HCT116 (cell line): ENCODE results near the gene CELF2. TPM values are rescaled to one million over a fixed set of nuclear protein-coding genes. Genes with fewer than 3 reads are reported as not detected.

Source experiments
- ATAC-seq: fragments of 200-7000 bp; cut with Tn5 transposase; 2 replicates; pipeline ENCODE4 v1.9.1; 2020; ENCODE audit warnings: mild to moderate bottlenecking, moderate library complexity
- BruUV-seq: library from RNA; stranded (reverse); fragments of 400-500 nt; replicated peaks from 2 replicates; lab custom pipeline; 2021; lab: Mats Ljungman, UMichigan
- CTCF ChIA-PET: fragments of 300-600 bp; sonication (Branson Sonifier 250); formaldehyde crosslinking; loops from one replicate; lab custom pipeline; 2021; ENCODE audit warnings: antibody characterized with exemption; lab: Charles Lee
- POLR2A ChIA-PET: fragments of 300-600, 350-600 bp; sonication (Branson Sonifier 250); formaldehyde crosslinking; loops from one replicate; lab custom pipeline; 2021; ENCODE audit warnings: antibody characterized with exemption; lab: Charles Lee
- RAD21 ChIA-PET, 2 experiments: fragments of 300-600 bp; sonication (Branson Sonifier 250); formaldehyde crosslinking; loops; one replicate each; lab custom pipeline; 2023; ENCODE audit warnings: low total read pairs in 2 of 2; ENCODE audit not compliant: uncharacterized antibody in 2 of 2, unreplicated experiment in 2 of 2, low non-redundant PET in 1 of 2; lab: Charles Lee
- DNase-seq: peaks from one replicate; pipeline ENCODE4 v3.0.0-alpha.2; 2010; ENCODE audit warnings: low read depth, low spot score
- H2AFZ ChIP-seq: fragments of 200-600 bp; shearing (Covaris generic), sonication (generic); 2 replicates; pipeline ENCODE4 v1.6.1; 2017; ENCODE audit warnings: low read depth, mixed run types, mixed read lengths, antibody characterized with exemption, low read length; ENCODE audit not compliant: poor library complexity, severe bottlenecking
- H3K27ac ChIP-seq: 2 replicates; pipeline ENCODE4 v1.5.1; 2012; ENCODE audit warnings: low read depth, low read length
- H3K27me3 ChIP-seq: fragments of 200-600 bp; sonication (generic); 2 replicates; pipeline ENCODE4 v1.6.1; 2016; ENCODE audit warnings: mixed run types, low read length, mixed read lengths; ENCODE audit not compliant: insufficient read depth
- H3K36me3 ChIP-seq, 2 experiments: fragments of 200-500 bp in 1 of 2; fragments of 200-600 bp in 1 of 2; sonication (Bioruptor generic) in 1 of 2; sonication (generic) in 1 of 2; 2 replicates each; pipeline versions ENCODE4 v1.5.1 to v1.6.1; 2014 to 2016; ENCODE audit warnings: low read length in 2 of 2, inconsistent platforms in 1 of 2, mixed read lengths in 1 of 2, mixed run types in 1 of 2; ENCODE audit not compliant: insufficient read depth in 2 of 2, control insufficient read depth in 1 of 2
- H3K4me1 ChIP-seq, 2 experiments: fragments of 200-600 bp in 1 of 2; sonication (generic) in 1 of 2; 2 replicates each; pipeline versions ENCODE4 v1.5.1 to v1.6.1; 2012 to 2017; ENCODE audit warnings: low read length in 2 of 2, inconsistent platforms in 1 of 2, mild to moderate bottlenecking in 1 of 2, mixed read lengths in 1 of 2, mixed run types in 1 of 2, moderate library complexity in 1 of 2; ENCODE audit not compliant: insufficient read depth in 2 of 2, control insufficient read depth in 1 of 2
- H3K4me2 ChIP-seq: fragments of 200-600 bp; sonication (generic); 2 replicates; pipeline ENCODE4 v1.6.1; 2017; ENCODE audit warnings: mixed run types, low read length, mixed read lengths
- H3K4me3 ChIP-seq, 2 experiments: fragments of 200-600 bp in 1 of 2; sonication (generic) in 1 of 2; replicated peaks in 1 of 2; 2 replicates each; pipeline ENCODE4 v1.5.1; 2011 to 2016; ENCODE audit warnings: low read length in 2 of 2, control low read depth in 1 of 2, low read depth in 1 of 2, mild to moderate bottlenecking in 1 of 2, mixed read lengths in 1 of 2, mixed run types in 1 of 2
- H3K79me2 ChIP-seq: fragments of 200-600 bp; sonication (generic); 2 replicates; pipeline ENCODE4 v1.6.1; 2017; ENCODE audit warnings: mild to moderate bottlenecking, mixed run types, low read length, moderate library complexity, mixed read lengths; ENCODE audit not compliant: insufficient read depth
- H3K9ac ChIP-seq: fragments of 200-600 bp; sonication (generic); 2 replicates; pipeline ENCODE4 v1.6.1; 2016; ENCODE audit warnings: low read length, mixed read lengths
- H3K9me2 ChIP-seq: fragments of 200-600 bp; sonication (generic), shearing (Covaris generic); 2 replicates; pipeline ENCODE4 v1.6.1; 2017; ENCODE audit warnings: mixed run types, mild to moderate bottlenecking, moderate library complexity; ENCODE audit not compliant: insufficient read depth
- H3K9me3 ChIP-seq, 2 experiments: fragments of 200-500 bp in 1 of 2; fragments of 200-600 bp in 1 of 2; sonication (Bioruptor generic) in 1 of 2; sonication (generic) in 1 of 2; 2 replicates each; pipeline ENCODE4 v1.6.1; 2014 to 2017; ENCODE audit warnings: low read length in 2 of 2, mixed read lengths in 2 of 2, inconsistent platforms in 1 of 2, low read depth in 1 of 2, mild to moderate bottlenecking in 1 of 2, mixed run types in 1 of 2, moderate library complexity in 1 of 2; ENCODE audit not compliant: control insufficient read depth in 1 of 2, insufficient read depth in 1 of 2
- H4K20me1 ChIP-seq: fragments of 200-600 bp; sonication (generic), shearing (Covaris generic); 2 replicates; pipeline ENCODE4 v1.6.1; 2017; ENCODE audit warnings: mixed run types, mild to moderate bottlenecking, moderate library complexity; ENCODE audit not compliant: insufficient read depth
- CBX3 ChIP-seq: IDR thresholded peaks from 2 replicates; pipeline ENCODE4 v1.6.1; 2012; ENCODE audit warnings: low read depth
- CEBPB ChIP-seq: IDR thresholded peaks from 2 replicates; pipeline ENCODE4 v1.6.1; 2012; ENCODE audit warnings: low read depth
- EGR1 ChIP-seq: IDR thresholded peaks from 2 replicates; pipeline ENCODE4 v1.6.1; 2012; ENCODE audit warnings: low read depth
- EZH2 ChIP-seq: fragments of 200-600 bp; sonication (generic); IDR thresholded peaks from 2 replicates; pipeline ENCODE4 v1.6.1; 2017; ENCODE audit warnings: antibody characterized with exemption, mixed run types
- FOSL1 ChIP-seq: IDR thresholded peaks from 2 replicates; pipeline ENCODE4 v1.6.1; 2012; ENCODE audit warnings: low read depth
- JUND ChIP-seq: IDR thresholded peaks from 2 replicates; pipeline ENCODE4 v1.6.1; 2012
- MAX ChIP-seq: IDR thresholded peaks from 2 replicates; pipeline ENCODE4 v1.6.1; 2012
- POLR2A ChIP-seq: IDR thresholded peaks from 2 replicates; pipeline ENCODE4 v1.7.0; 2011; ENCODE audit warnings: borderline replicate concordance; ENCODE audit not compliant: insufficient read depth, insufficient read length; ENCODE audit errors: extremely low read depth
- POLR2AphosphoS5 ChIP-seq: IDR thresholded peaks from 2 replicates; pipeline ENCODE4 v1.6.1; 2011; ENCODE audit warnings: mild to moderate bottlenecking, low read depth, low read length, moderate library complexity
- SP1 ChIP-seq: IDR thresholded peaks from 2 replicates; pipeline ENCODE4 v1.6.1; 2012; ENCODE audit warnings: low read depth
- TCF7L2 ChIP-seq: IDR thresholded peaks from 2 replicates; pipeline ENCODE4 v1.7.0; 2011; ENCODE audit warnings: borderline replicate concordance, inconsistent platforms; ENCODE audit not compliant: insufficient read depth, insufficient read length; ENCODE audit errors: extremely low read depth
- YY1 ChIP-seq: IDR thresholded peaks from 2 replicates; pipeline ENCODE4 v1.6.1; 2011; ENCODE audit warnings: low read length, low read depth, moderate library complexity, mild to moderate bottlenecking; ENCODE audit not compliant: insufficient replicate concordance; ENCODE audit errors: extremely low read depth
- ZFX ChIP-seq: fragments of 450-650 bp; IDR thresholded peaks from 2 replicates; pipeline ENCODE4 v1.6.1; 2017
- ZNF274 ChIP-seq: fragments of 200-500 bp; sonication (Bioruptor generic); IDR thresholded peaks from 2 replicates; pipeline ENCODE4 v1.6.1; 2014; ENCODE audit warnings: mild to moderate bottlenecking, low read depth, low read length, inconsistent platforms
- intact Hi-C: fragments of 100-400 bp; cut with micrococcal nuclease; formaldehyde crosslinking; loops from 2 replicates; pipeline ENCODE4 v1.10.0; 2022
- total RNA-seq: library from RNA; stranded (reverse); gene quantifications from one replicate; pipeline ENCODE4 v1.2.1, GENCODE V29; 2021; ENCODE audit not compliant: unreplicated experiment
- TF ChIP-seq, protein P1 (sequence below): IDR thresholded peaks from 2 replicates; pipeline ENCODE4 v1.6.1; 2012; ENCODE audit warnings: low read depth
- TF ChIP-seq, protein P2 (sequence below), 3 experiments: fragments of 200-600 bp in 1 of 3; sonication (generic) in 1 of 3; IDR thresholded peaks in 2 of 3; conservative IDR thresholded peaks in 1 of 3; 2 replicates each; pipeline ENCODE4 v1.5.1; 2012 to 2017; ENCODE audit warnings: low read depth in 2 of 3, low read length in 2 of 3, antibody characterized with exemption in 1 of 3, borderline replicate concordance in 1 of 3, control low read depth in 1 of 3, mild to moderate bottlenecking in 1 of 3, mixed read lengths in 1 of 3, mixed run types in 1 of 3, moderate library complexity in 1 of 3; ENCODE audit not compliant: insufficient read depth in 1 of 3

CELF2 gene
- total RNA-seq, 1 experiment from 2014 or later: 0.66 TPM

GRCh38 chr10:11218395-11218794 lies 200.7 kb downstream of the CELF2 start:
- Histone ChIP-seq H3K9me2 (no peaks in the 10 kb centered on the region), H4K20me1 (no peaks in the 10 kb centered on the region), H3K4me2 (no peak overlapping the region), H3K4me1 (no peaks in the 10 kb centered on the region), H2AFZ (no peak overlapping the region), H3K9me3 (no peaks in the 10 kb centered on the region), H3K79me2 (no peaks in the 10 kb centered on the region), H3K27me3 (no peaks in the 10 kb centered on the region), H3K4me3 (no peak overlapping the region), H3K9ac (no peak overlapping the region), H3K36me3 (no peaks in the 10 kb centered on the region), H3K27ac (no peak overlapping the region)
- ChIA-PET RAD21 (no interaction called here), POLR2A (no interaction called here), CTCF (no interaction called here)
- no peak for DNase-seq
- TF ChIP-seq, protein P1, sequence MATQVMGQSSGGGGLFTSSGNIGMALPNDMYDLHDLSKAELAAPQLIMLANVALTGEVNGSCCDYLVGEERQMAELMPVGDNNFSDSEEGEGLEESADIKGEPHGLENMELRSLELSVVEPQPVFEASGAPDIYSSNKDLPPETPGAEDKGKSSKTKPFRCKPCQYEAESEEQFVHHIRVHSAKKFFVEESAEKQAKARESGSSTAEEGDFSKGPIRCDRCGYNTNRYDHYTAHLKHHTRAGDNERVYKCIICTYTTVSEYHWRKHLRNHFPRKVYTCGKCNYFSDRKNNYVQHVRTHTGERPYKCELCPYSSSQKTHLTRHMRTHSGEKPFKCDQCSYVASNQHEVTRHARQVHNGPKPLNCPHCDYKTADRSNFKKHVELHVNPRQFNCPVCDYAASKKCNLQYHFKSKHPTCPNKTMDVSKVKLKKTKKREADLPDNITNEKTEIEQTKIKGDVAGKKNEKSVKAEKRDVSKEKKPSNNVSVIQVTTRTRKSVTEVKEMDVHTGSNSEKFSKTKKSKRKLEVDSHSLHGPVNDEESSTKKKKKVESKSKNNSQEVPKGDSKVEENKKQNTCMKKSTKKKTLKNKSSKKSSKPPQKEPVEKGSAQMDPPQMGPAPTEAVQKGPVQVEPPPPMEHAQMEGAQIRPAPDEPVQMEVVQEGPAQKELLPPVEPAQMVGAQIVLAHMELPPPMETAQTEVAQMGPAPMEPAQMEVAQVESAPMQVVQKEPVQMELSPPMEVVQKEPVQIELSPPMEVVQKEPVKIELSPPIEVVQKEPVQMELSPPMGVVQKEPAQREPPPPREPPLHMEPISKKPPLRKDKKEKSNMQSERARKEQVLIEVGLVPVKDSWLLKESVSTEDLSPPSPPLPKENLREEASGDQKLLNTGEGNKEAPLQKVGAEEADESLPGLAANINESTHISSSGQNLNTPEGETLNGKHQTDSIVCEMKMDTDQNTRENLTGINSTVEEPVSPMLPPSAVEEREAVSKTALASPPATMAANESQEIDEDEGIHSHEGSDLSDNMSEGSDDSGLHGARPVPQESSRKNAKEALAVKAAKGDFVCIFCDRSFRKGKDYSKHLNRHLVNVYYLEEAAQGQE: no peak
- TF ChIP-seq CBX3: no peak
- no peak for TF ChIP-seq ZFX
- TF ChIP-seq ZNF274: no peak
- no peak for TF ChIP-seq MAX
- TF ChIP-seq EGR1: no peak
- TF ChIP-seq CEBPB: no peak
- ATAC-seq: no peak
- no TSS peak for BruUV-seq
- intact Hi-C loops: no loop called here

- ChIA-PET RAD21 (no interaction called here), POLR2A (no interaction called here), CTCF (no interaction called here)
- no peaks in the 10 kb centered on the region for H3K27me3 ChIP-seq
- no peaks in the 10 kb centered on the region for H4K20me1 ChIP-seq
- intact Hi-C loops: no loop called here
- H3K4me1 ChIP-seq: no peaks in the 10 kb centered on the region
- DNase-seq (no peak), ATAC-seq (no peak)
- H3K36me3 ChIP-seq: no peaks in the 10 kb centered on the region
- no TSS peak for BruUV-seq
- no peak overlapping the region for H2AFZ ChIP-seq
- no peak overlapping the region for H3K9ac ChIP-seq
- H3K27ac ChIP-seq: no peak overlapping the region
- no peak overlapping the region for H3K4me3 ChIP-seq
- no peak overlapping the region for H3K4me2 ChIP-seq
- H3K9me3 ChIP-seq: no peaks in the 10 kb centered on the region
- no peaks in the 10 kb centered on the region for H3K9me2 ChIP-seq
- no peaks in the 10 kb centered on the region for H3K79me2 ChIP-seq
- TF ChIP-seq EGR1: no peak
- TF ChIP-seq YY1: no peak
- TF ChIP-seq POLR2AphosphoS5: no peak
- no peak for TF ChIP-seq CEBPB
- no peak for TF ChIP-seq FOSL1
- no peak for TF ChIP-seq TCF7L2
- no peak for TF ChIP-seq ZFX
- no peak for TF ChIP-seq SP1
- TF ChIP-seq CBX3: no peak
- TF ChIP-seq JUND: no peak
- TF ChIP-seq EZH2: no peak
- TF ChIP-seq MAX: no peak
- TF ChIP-seq POLR2A: no peak
- TF ChIP-seq, protein P2, sequence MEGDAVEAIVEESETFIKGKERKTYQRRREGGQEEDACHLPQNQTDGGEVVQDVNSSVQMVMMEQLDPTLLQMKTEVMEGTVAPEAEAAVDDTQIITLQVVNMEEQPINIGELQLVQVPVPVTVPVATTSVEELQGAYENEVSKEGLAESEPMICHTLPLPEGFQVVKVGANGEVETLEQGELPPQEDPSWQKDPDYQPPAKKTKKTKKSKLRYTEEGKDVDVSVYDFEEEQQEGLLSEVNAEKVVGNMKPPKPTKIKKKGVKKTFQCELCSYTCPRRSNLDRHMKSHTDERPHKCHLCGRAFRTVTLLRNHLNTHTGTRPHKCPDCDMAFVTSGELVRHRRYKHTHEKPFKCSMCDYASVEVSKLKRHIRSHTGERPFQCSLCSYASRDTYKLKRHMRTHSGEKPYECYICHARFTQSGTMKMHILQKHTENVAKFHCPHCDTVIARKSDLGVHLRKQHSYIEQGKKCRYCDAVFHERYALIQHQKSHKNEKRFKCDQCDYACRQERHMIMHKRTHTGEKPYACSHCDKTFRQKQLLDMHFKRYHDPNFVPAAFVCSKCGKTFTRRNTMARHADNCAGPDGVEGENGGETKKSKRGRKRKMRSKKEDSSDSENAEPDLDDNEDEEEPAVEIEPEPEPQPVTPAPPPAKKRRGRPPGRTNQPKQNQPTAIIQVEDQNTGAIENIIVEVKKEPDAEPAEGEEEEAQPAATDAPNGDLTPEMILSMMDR (IDR thresholded peaks at IDR 0.05 in 2 of 3, conservative IDR thresholded peaks at IDR 0.05 in 1 of 3; ENCODE audit: borderline replicate concordance in 1 of 3, insufficient read depth in 1 of 3, low read depth in 2 of 3, low read length in 2 of 3): no peak
Observed at GRCh38 chr10:11219431-11219830, 201.8 kb downstream of the CELF2 start.
